Astrocyte of the spinal cord (primary cell): ENCODE measurements around the gene RRM2.

ENCODE experiments used
- DNase-seq: peaks from one replicate; pipeline ENCODE4 v3.0.0; 2011; ENCODE audit warnings: low read depth, low spot score
- H3K4me3 ChIP-seq: 2 replicates; pipeline ENCODE4 v1.5.1; 2011; ENCODE audit warnings: low read depth, mild to moderate bottlenecking, low read length, moderate library complexity
- in situ Hi-C: cut with HindIII; loops from 2 replicates; pipeline ENCODE4 v1.10.0; 2017; ENCODE audit warnings: low sequenced_read_pairs
- TF ChIP-seq, protein P1 (sequence below): IDR thresholded peaks from 2 replicates; pipeline ENCODE4 v1.5.1; 2012; ENCODE audit warnings: low read depth, mild to moderate bottlenecking, low read length, inconsistent platforms

RRM2 gene

GRCh38 chr2:10128420-10128819, 5.9 kb downstream of the RRM2 start:
- TF ChIP-seq, protein P1, sequence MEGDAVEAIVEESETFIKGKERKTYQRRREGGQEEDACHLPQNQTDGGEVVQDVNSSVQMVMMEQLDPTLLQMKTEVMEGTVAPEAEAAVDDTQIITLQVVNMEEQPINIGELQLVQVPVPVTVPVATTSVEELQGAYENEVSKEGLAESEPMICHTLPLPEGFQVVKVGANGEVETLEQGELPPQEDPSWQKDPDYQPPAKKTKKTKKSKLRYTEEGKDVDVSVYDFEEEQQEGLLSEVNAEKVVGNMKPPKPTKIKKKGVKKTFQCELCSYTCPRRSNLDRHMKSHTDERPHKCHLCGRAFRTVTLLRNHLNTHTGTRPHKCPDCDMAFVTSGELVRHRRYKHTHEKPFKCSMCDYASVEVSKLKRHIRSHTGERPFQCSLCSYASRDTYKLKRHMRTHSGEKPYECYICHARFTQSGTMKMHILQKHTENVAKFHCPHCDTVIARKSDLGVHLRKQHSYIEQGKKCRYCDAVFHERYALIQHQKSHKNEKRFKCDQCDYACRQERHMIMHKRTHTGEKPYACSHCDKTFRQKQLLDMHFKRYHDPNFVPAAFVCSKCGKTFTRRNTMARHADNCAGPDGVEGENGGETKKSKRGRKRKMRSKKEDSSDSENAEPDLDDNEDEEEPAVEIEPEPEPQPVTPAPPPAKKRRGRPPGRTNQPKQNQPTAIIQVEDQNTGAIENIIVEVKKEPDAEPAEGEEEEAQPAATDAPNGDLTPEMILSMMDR = no peak
- no peak for DNase-seq
- in situ Hi-C loops = no loop called here

DNA sequence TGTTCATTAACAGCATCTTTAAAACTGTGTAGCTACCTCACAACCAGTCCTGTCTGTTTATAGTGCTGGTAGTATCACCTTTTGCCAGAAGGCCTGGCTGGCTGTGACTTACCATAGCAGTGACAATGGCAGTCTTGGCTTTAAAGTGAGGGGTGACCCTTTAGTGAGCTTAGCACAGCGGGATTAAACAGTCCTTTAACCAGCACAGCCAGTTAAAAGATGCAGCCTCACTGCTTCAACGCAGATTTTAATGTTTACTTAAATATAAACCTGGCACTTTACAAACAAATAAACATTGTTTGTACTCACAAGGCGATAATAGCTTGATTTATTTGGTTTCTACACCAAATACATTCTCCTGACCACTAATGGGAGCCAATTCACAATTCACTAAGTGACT, 7.0 kb downstream of the RRM2 start:
- no peak overlapping the region for H3K4me3 ChIP-seq
- TF ChIP-seq, protein P1 = no peak
- in situ Hi-C loops = no loop called here
- no peak for DNase-seq

More at GRCh38 chr2:10128420-10128819, 5.9 kb downstream of the RRM2 start:
- H3K4me3 ChIP-seq = no peak overlapping the region

DNA sequence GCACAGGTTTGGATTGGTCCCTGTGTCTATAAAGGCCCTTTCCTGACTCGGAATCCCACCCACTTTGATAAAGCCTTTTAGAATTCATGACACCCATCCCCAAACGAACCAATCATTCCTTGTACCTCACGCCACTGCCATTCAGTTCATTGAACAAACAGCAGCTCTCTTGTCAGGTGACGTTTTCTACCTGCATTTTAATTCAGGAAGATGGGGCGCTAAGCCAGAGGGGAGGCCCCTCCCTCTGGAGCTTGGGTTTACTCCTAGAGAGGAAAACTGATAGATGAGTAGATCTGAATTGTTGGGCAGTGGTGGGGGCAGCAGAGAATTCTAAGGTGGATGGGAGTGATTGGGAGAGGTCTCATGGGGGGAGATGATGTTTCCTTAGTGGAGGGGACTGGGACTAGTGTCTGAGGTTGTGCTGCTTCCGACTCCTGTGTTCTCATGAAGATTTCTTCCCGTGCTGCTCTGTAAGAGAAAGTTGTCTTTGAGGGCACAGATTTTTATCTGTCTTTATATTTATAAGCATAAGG, 9.6 kb downstream of the RRM2 start:
- no peak overlapping the region for H3K4me3 ChIP-seq
- in situ Hi-C loops = no loop called here
- TF ChIP-seq, protein P1 = no peak
- no peak for DNase-seq

DNA sequence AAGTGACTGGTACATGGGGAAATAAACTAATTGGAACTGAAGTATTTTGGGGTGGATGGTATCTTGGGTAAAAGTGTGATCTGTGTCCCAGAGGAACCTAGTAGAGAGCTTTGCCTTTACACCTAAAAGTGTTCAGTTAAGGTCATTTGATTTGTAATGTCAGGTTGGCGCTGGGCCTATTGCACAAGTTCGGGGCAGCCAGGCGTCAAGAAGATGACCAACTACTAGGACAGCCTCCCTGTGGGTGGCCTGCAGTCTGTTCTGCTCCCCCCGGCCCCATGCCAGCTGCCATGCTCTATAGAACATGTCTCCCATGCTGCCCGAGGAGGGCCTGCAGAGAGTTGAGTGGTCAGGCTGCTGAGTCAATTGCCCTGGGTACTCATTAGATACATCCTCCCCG, 10.1 kb downstream of the RRM2 start:
- H3K4me3 ChIP-seq = no peak overlapping the region
- TF ChIP-seq, protein P1 = no peak
- no peak for DNase-seq
- in situ Hi-C loops = no loop called here

- in situ Hi-C loops = no loop called here
- DNase-seq = no peak
- H3K4me3 ChIP-seq = no peak overlapping the region
- TF ChIP-seq, protein P1 = no peak
These were observed 10.6 kb downstream of the RRM2 start for GRCh38 chr2:10132996-10133647.

DNA sequence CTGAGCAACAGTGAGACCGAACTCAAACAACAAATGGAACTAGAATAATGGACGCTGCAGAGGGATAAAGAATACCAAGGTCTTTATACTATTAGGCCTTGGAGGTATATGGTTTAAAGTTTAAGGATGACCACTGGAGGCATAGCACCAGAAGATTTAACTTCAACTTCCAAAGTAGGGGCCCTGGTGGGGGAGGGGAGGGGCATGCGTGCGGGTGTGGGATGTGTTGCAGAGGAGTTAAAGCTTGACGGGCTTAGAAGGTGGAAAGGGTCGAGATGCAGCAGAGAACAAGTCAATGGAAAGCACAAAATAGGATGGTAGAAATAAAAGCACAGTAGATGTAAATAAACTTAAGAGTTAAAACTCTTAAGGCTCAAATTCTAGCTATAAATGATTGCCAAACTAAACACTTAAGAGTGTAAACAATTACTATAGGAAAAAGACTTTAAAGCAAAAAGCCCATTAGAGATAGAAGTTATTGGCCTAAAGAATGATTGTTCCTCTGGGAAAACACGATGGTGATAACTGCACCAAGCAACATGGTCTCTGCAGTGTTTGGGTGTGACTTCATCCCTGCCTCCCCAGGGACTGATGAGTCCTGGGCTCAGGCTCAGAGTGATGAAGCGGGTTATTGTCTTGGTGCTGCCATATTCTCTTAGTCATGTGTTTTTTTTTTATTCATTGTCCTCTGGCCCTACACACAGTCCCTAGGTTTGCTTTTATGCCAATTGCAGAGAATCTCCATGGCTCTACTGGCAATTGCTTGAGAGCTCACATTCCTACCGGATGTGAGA, 13.0 kb downstream of the RRM2 start:
- DNase-seq = peak; percentile 41
- in situ Hi-C loops = no loop called here
- TF ChIP-seq, protein P1 = no peak
- no peak overlapping the region for H3K4me3 ChIP-seq
